ENCODE results near the gene ADD2. TPM values are rescaled to one million over a fixed set of nuclear protein-coding genes. Genes with fewer than 3 reads are reported as not detected.

The ADD2 gene
- total RNA-seq, 2 donors from 2014 or later = 0.41 to 1.6 TPM

DNA sequence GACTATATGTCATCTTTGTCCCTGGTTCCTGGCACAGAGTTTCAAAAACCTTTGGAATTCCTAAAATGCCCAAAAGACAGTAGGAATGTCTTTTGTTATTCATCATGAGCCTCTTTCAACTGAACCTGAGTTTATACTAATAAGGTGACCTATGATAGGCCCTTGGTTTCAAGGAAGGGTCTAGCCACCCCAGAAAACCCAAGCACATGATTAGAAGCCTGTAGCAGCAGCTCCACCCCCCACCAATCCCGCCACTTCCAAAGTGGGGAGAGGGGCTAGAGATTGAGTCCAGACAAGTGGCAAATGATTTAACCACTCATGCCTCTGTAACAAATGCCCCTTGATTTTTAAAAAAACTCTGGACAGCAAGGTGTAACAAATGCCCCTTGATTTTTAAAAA lies 56.8 kb downstream of the ADD2 start:
- no peak for DNase-seq (ENCODE audit: low spot score)
- Histone ChIP-seq H3K36me3 (no peaks in the 10 kb centered on the region), H3K27ac (no peak overlapping the region), H3K27me3 (replicated peaks; ENCODE audit: insufficient read depth) (no peaks in the 10 kb centered on the region), H3K4me3 (no peak overlapping the region), H3K4me1 (ENCODE audit: control insufficient read depth in 1 of 2, low read depth in 2 of 2) (no peaks in the 10 kb centered on the region), H3K9me3 (no peaks in the 10 kb centered on the region)
- no peak for TF ChIP-seq CTCF (IDR thresholded peaks at IDR 0.05)
- no peak for ATAC-seq (ENCODE audit: insufficient number of reproducible peaks, low FRiP score, low read depth)

- Histone ChIP-seq H3K27ac (no peak overlapping the region), H3K27me3 (replicated peaks; ENCODE audit: insufficient read depth) (no peaks in the 10 kb centered on the region), H3K9me3 (no peaks in the 10 kb centered on the region), H3K36me3 (no peaks in the 10 kb centered on the region), H3K4me3 (no peak overlapping the region), H3K4me1 (ENCODE audit: control insufficient read depth in 1 of 2, low read depth in 2 of 2) (no peaks in the 10 kb centered on the region)
- no peak for TF ChIP-seq CTCF (IDR thresholded peaks at IDR 0.05)
- no peak for ATAC-seq (ENCODE audit: insufficient number of reproducible peaks, low FRiP score, low read depth)
- no peak for DNase-seq (ENCODE audit: low spot score)
Measured at GRCh38 chr2:70710038-70710690, 57.8 kb downstream of the ADD2 start.

DNA sequence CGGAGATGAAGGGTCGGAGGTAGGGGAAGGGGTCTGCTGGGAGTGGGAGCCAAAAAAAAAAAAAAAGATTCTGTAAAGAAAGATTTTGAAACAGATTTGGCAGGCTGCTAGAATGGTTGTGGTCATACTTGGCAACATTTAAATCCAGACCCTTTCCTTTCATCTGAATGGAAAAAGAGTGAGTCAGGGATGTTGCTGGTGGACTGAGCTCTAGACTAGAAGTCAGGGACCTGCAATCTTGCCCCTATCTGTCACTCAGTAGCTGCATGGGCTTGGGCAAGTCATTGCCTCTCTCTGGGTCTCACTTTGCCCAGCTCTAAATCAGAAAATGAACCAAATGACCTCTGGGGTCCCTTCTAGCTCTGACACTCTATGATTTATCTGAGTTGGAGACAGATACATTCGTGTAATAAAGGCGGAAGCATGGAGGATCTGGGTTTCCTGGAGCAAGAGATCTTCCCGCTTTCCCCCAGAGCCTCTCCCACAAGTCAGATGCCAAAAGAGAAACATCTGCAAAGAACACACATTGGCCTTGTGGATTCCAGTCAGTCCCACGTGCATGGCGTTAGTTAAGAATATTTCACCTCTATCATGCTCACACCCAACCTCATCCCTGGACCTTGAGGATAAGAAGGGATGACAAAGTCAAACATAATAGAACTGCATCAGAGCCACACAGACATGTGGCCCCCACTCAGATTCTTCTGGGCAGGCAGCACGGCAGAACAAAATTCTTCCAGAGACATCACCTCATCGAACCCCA lies 58.5 kb downstream of the ADD2 start:
- DNase-seq (ENCODE audit: low spot score) = no peak
- Histone ChIP-seq H3K4me3 (no peak overlapping the region), H3K36me3 (no peaks in the 10 kb centered on the region), H3K27me3 (replicated peaks; ENCODE audit: insufficient read depth) (no peaks in the 10 kb centered on the region), H3K9me3 (no peaks in the 10 kb centered on the region), H3K27ac (no peak overlapping the region), H3K4me1 (ENCODE audit: control insufficient read depth in 1 of 2, low read depth in 2 of 2) (no peaks in the 10 kb centered on the region)
- ATAC-seq (ENCODE audit: insufficient number of reproducible peaks, low FRiP score, low read depth) = no peak
- TF ChIP-seq CTCF (IDR thresholded peaks at IDR 0.05) = no peak

DNA sequence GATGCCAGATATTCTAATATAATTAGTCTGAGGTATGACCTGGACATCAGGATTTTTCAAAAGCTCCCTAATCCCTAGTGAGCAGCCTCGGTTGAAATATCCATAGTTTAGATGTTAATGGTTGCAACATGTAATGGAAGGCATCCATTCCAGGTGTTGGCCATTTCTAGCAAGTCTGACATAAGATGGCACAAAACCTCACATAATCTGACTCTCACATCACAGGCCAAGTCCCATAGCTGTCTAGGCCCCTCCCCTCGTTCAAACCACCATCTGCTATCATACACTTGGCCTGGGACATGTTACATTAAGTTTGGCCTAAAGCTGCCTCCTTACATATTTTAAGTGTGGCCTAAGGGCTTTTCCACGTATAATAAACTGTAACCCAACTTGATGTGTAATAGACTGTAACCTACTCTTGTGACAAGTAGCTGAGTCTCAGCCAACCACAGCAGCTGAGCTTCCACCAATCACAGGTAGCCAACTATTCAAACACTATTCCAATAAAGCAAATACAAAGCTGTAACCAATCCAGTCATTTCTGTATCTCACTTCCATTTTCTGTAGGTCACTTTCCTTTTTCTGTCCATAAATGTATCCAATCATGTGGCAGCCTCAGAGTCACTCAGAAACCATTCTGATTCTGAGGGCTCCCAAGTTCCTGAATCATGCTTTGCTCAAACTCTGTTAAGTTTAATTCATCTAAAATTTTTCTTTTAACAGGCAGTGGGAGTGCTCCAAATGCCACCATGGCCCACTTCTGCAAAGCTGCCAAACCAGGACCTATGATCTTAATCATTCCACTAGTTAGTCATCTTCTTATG lies 59.4 kb downstream of the ADD2 start:
- DNase-seq (ENCODE audit: low spot score) (no peak), ATAC-seq (ENCODE audit: insufficient number of reproducible peaks, low FRiP score, low read depth) (no peak)
- TF ChIP-seq CTCF (IDR thresholded peaks at IDR 0.05) = no peak
- H3K4me1 ChIP-seq (ENCODE audit: control insufficient read depth in 1 of 2, low read depth in 2 of 2) = no peaks in the 10 kb centered on the region
- no peaks in the 10 kb centered on the region for H3K27me3 ChIP-seq (replicated peaks; ENCODE audit: insufficient read depth)
- H3K36me3 ChIP-seq = no peaks in the 10 kb centered on the region
- H3K4me3 ChIP-seq = no peak overlapping the region
- no peak overlapping the region for H3K27ac ChIP-seq
- H3K9me3 ChIP-seq = no peaks in the 10 kb centered on the region

DNA sequence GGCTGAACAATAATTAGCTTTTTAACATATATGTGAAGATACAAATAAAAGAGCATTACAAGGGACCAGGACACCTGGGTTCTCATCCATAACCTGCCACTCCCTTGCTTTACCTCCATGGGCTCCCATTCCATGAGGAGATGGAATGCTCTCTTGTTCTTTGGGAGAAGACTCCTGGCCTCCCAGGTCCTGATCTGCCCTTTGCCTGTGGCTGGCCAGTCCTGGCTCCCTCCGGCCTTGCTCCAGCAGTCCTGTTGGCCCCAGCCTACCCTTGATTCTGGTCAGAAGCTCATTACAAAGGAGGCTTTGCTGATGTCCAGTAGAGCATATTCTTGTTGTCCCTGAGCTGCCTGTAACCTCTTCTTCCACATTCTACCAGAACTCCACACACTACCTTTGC lies 60.3 kb downstream of the ADD2 start:
- DNase-seq (ENCODE audit: low spot score) (no peak), ATAC-seq (ENCODE audit: insufficient number of reproducible peaks, low FRiP score, low read depth) (no peak)
- H3K36me3 ChIP-seq = no peaks in the 10 kb centered on the region

More for the DNA sequence above, 60.3 kb downstream of the ADD2 start:
- no peak for TF ChIP-seq CTCF (IDR thresholded peaks at IDR 0.05)
- Histone ChIP-seq H3K27me3 (replicated peaks; ENCODE audit: insufficient read depth) (no peaks in the 10 kb centered on the region), H3K9me3 (no peaks in the 10 kb centered on the region), H3K4me3 (no peak overlapping the region), H3K4me1 (ENCODE audit: control insufficient read depth in 1 of 2, low read depth in 2 of 2) (no peaks in the 10 kb centered on the region), H3K27ac (no peak overlapping the region)

All from thoracic aorta (tissue), 2 donors.